Mesendoderm (in vitro differentiated cells): ENCODE data around the gene GNAT1.

ENCODE experiments used
- DNase-seq: peaks from one replicate; pipeline ENCODE4 v3.0.0; 2013
- H2AK5ac ChIP-seq: 2 replicates; pipeline ENCODE4 v1.6.1; 2013; ENCODE audit warnings: low read length, inconsistent platforms
- H2BK120ac ChIP-seq: 2 replicates; pipeline ENCODE4 v1.6.1; 2013; ENCODE audit warnings: low read depth, mild to moderate bottlenecking, low read length, moderate library complexity, mixed read lengths
- H2BK15ac ChIP-seq: replicated peaks from 2 replicates; pipeline ENCODE4 v1.6.1; 2013; ENCODE audit warnings: low read depth, mild to moderate bottlenecking, moderate library complexity
- H2BK5ac ChIP-seq: 2 replicates; pipeline ENCODE4 v1.6.1; 2013; ENCODE audit warnings: low read length, inconsistent platforms
- H3K18ac ChIP-seq: 2 replicates; pipeline ENCODE4 v1.6.1; 2013; ENCODE audit warnings: mild to moderate bottlenecking, low read length, mixed read lengths
- H3K23ac ChIP-seq: one replicate; pipeline ENCODE4 v1.6.1; 2013; ENCODE audit warnings: low read length
- H3K27ac ChIP-seq: 2 replicates; pipeline ENCODE4 v1.5.1; 2013; ENCODE audit warnings: low read depth, mild to moderate bottlenecking, inconsistent platforms, low read length, moderate library complexity
- H3K27me3 ChIP-seq: 2 replicates; pipeline ENCODE4 v1.6.1; 2013; ENCODE audit warnings: low read length, control low read depth, mild to moderate bottlenecking, inconsistent platforms; ENCODE audit not compliant: insufficient read depth, poor library complexity
- H3K36me3 ChIP-seq: 2 replicates; pipeline ENCODE4 v1.6.1; 2013; ENCODE audit warnings: low read length, inconsistent platforms; ENCODE audit not compliant: control insufficient read depth, insufficient read depth
- H3K4ac ChIP-seq: one replicate; pipeline ENCODE4 v1.6.1; 2013; ENCODE audit warnings: low read depth, mild to moderate bottlenecking, low read length, moderate library complexity
- H3K4me1 ChIP-seq: 2 replicates; pipeline ENCODE4 v1.6.1; 2013; ENCODE audit warnings: low read depth, low read length, inconsistent platforms; ENCODE audit not compliant: control insufficient read depth
- H3K4me2 ChIP-seq: 2 replicates; pipeline ENCODE4 v1.6.1; 2013; ENCODE audit warnings: low read length
- H3K4me3 ChIP-seq: 2 replicates; pipeline ENCODE4 v1.5.1; 2013; ENCODE audit warnings: mild to moderate bottlenecking, low read length
- H3K56ac ChIP-seq: one replicate; pipeline ENCODE4 v1.6.1; 2013; ENCODE audit warnings: low read length
- H3K79me1 ChIP-seq: 2 replicates; pipeline ENCODE4 v1.6.1; 2013; ENCODE audit warnings: low read length, inconsistent platforms
- H3K79me2 ChIP-seq: 2 replicates; pipeline ENCODE4 v1.6.1; 2013; ENCODE audit warnings: mild to moderate bottlenecking, low read length; ENCODE audit not compliant: control insufficient read depth, insufficient read depth
- H3K9ac ChIP-seq: 2 replicates; pipeline ENCODE4 v1.6.1; 2013; ENCODE audit warnings: low read length, inconsistent platforms
- H4K5ac ChIP-seq: one replicate; pipeline ENCODE4 v1.6.1; 2013; ENCODE audit warnings: low read length
- H4K8ac ChIP-seq: one replicate; pipeline ENCODE4 v1.6.1; 2013; ENCODE audit warnings: low read depth, mild to moderate bottlenecking, control low read depth, low read length, moderate library complexity
- WGBS: extraction: QIAGEN DNeasy Blood & Tissue Kit; methylation state at CpG from one replicate; pipeline ENCODE4 v1.1.7; 2013; ENCODE audit warnings: low lambda C conversion rate, missing lambda C conversion rate; ENCODE audit not compliant: insufficient coverage; ENCODE audit errors: extremely low coverage; 5-methylcytosine and 5-hydroxymethylcytosine counted together

The GNAT1 gene

GRCh38 chr3:50184242-50184978 lies 7.0 kb upstream of the GNAT1 start:
- H3K4me3 ChIP-seq = no peak overlapping the region
- H3K27ac ChIP-seq = no peak overlapping the region
- H3K4me1 ChIP-seq = no peaks in the 10 kb centered on the region
- H3K4me2 ChIP-seq = no peak overlapping the region
- H2BK15ac ChIP-seq = no peak overlapping the region
- H3K27me3 ChIP-seq = no peaks in the 10 kb centered on the region
- WGBS = no CpG with 5 or more reads among the region's 21 CpGs
- H3K56ac ChIP-seq = no peak overlapping the region
- no peak overlapping the region for H2AK5ac ChIP-seq
- no peak overlapping the region for H3K23ac ChIP-seq
- H3K18ac ChIP-seq = no peak overlapping the region
- no peak overlapping the region for H3K9ac ChIP-seq
- no peak for DNase-seq
- no peak overlapping the region for H2BK5ac ChIP-seq
- peaks cover 16% of the 10 kb centered on the region for H3K36me3 ChIP-seq
- no peak overlapping the region for H2BK120ac ChIP-seq
- H3K79me2 ChIP-seq = no peaks in the 10 kb centered on the region
- H4K5ac ChIP-seq = no peak overlapping the region
- H4K8ac ChIP-seq = no peak overlapping the region
- no peaks in the 10 kb centered on the region for H3K79me1 ChIP-seq
- no peak overlapping the region for H3K4ac ChIP-seq

- no peak for DNase-seq
- H3K79me1 ChIP-seq = no peaks in the 10 kb centered on the region
- no peak overlapping the region for H3K18ac ChIP-seq
- H3K23ac ChIP-seq = no peak overlapping the region
- no peak overlapping the region for H4K5ac ChIP-seq
- H3K79me2 ChIP-seq = no peaks in the 10 kb centered on the region
- no peak overlapping the region for H3K4ac ChIP-seq
- H4K8ac ChIP-seq = no peak overlapping the region
- H3K4me1 ChIP-seq = no peaks in the 10 kb centered on the region
- H2BK5ac ChIP-seq = no peak overlapping the region
- no peak overlapping the region for H3K56ac ChIP-seq
- H2AK5ac ChIP-seq = no peak overlapping the region
- H2BK15ac ChIP-seq = no peak overlapping the region
- no peak overlapping the region for H3K4me2 ChIP-seq
- H3K36me3 ChIP-seq = peaks cover 16% of the 10 kb centered on the region
- no peak overlapping the region for H3K4me3 ChIP-seq
- no peak overlapping the region for H3K27ac ChIP-seq
- no peak overlapping the region for H2BK120ac ChIP-seq
- no peak overlapping the region for H3K9ac ChIP-seq
- WGBS = no CpG with 5 or more reads among the region's 4 CpGs
- no peaks in the 10 kb centered on the region for H3K27me3 ChIP-seq
These were observed 6.2 kb upstream of the GNAT1 start for GRCh38 chr3:50185230-50185629.

GRCh38 chr3:50186096-50186495 lies 5.3 kb upstream of the GNAT1 start:
- no peaks in the 10 kb centered on the region for H3K79me2 ChIP-seq
- no peak overlapping the region for H3K9ac ChIP-seq
- H3K56ac ChIP-seq = no peak overlapping the region
- H3K4me2 ChIP-seq = no peak overlapping the region
- no peaks in the 10 kb centered on the region for H3K27me3 ChIP-seq
- no peak overlapping the region for H2BK5ac ChIP-seq
- no peak overlapping the region for H2BK15ac ChIP-seq
- H3K4me1 ChIP-seq = no peaks in the 10 kb centered on the region
- no peak overlapping the region for H2AK5ac ChIP-seq
- H4K5ac ChIP-seq = no peak overlapping the region
- H3K4ac ChIP-seq = no peak overlapping the region
- no peaks in the 10 kb centered on the region for H3K79me1 ChIP-seq
- H3K23ac ChIP-seq = no peak overlapping the region
- H2BK120ac ChIP-seq = no peak overlapping the region
- no peak overlapping the region for H3K27ac ChIP-seq
- H3K4me3 ChIP-seq = no peak overlapping the region
- WGBS = no CpG with 5 or more reads among the region's 10 CpGs
- H3K36me3 ChIP-seq = peaks cover 16% of the 10 kb centered on the region
- no peak overlapping the region for H4K8ac ChIP-seq
- no peak for DNase-seq
- no peak overlapping the region for H3K18ac ChIP-seq

GRCh38 chr3:50187750-50188149 lies 3.7 kb upstream of the GNAT1 start:
- Histone ChIP-seq H2BK5ac (no peak overlapping the region), H3K18ac (no peak overlapping the region), H2BK120ac (no peak overlapping the region), H3K9ac (no peak overlapping the region), H3K23ac (no peak overlapping the region), H4K8ac (no peak overlapping the region), H2BK15ac (no peak overlapping the region), H2AK5ac (no peak overlapping the region), H3K79me1 (no peaks in the 10 kb centered on the region), H3K4ac (no peak overlapping the region), H3K27me3 (no peaks in the 10 kb centered on the region), H3K4me3 (no peak overlapping the region), H4K5ac (no peak overlapping the region), H3K4me1 (no peaks in the 10 kb centered on the region), H3K4me2 (no peak overlapping the region), H3K27ac (no peak overlapping the region), H3K36me3 (peaks cover 11% of the 10 kb centered on the region), H3K79me2 (no peaks in the 10 kb centered on the region), H3K56ac (no peak overlapping the region)
- WGBS = no CpG with 5 or more reads among the region's 19 CpGs
- no peak for DNase-seq

GRCh38 chr3:50189274-50189673 lies 2.1 kb upstream of the GNAT1 start:
- Histone ChIP-seq H2BK15ac (no peak overlapping the region), H3K4ac (no peak overlapping the region), H3K56ac (no peak overlapping the region), H3K18ac (no peak overlapping the region), H3K4me2 (no peak overlapping the region), H3K4me3 (no peak overlapping the region), H2AK5ac (no peak overlapping the region), H3K9ac (no peak overlapping the region), H3K23ac (no peak overlapping the region), H3K79me2 (no peaks in the 10 kb centered on the region), H3K4me1 (no peaks in the 10 kb centered on the region), H2BK120ac (no peak overlapping the region), H2BK5ac (no peak overlapping the region), H3K27me3 (no peaks in the 10 kb centered on the region), H3K27ac (no peak overlapping the region), H3K79me1 (no peaks in the 10 kb centered on the region), H3K36me3 (peaks cover 8% of the 10 kb centered on the region), H4K5ac (no peak overlapping the region), H4K8ac (no peak overlapping the region)
- no CpG with 5 or more reads among the region's 5 CpGs for WGBS
- DNase-seq = peak; percentile 83

- no peaks in the 10 kb centered on the region for H3K27me3 ChIP-seq
- no peak overlapping the region for H2AK5ac ChIP-seq
- no peak overlapping the region for H3K4me3 ChIP-seq
- no peak overlapping the region for H3K4me2 ChIP-seq
- H2BK5ac ChIP-seq = no peak overlapping the region
- H3K23ac ChIP-seq = no peak overlapping the region
- no peak overlapping the region for H4K5ac ChIP-seq
- H3K79me2 ChIP-seq = no peaks in the 10 kb centered on the region
- H3K4me1 ChIP-seq = no peaks in the 10 kb centered on the region
- no peak overlapping the region for H3K4ac ChIP-seq
- no peak for DNase-seq
- H3K9ac ChIP-seq = no peak overlapping the region
- no peak overlapping the region for H3K27ac ChIP-seq
- no peaks in the 10 kb centered on the region for H3K79me1 ChIP-seq
- no peak overlapping the region for H4K8ac ChIP-seq
- WGBS = no CpG with 5 or more reads among the region's 7 CpGs
- H2BK15ac ChIP-seq = no peak overlapping the region
- no peak overlapping the region for H3K18ac ChIP-seq
- no peak overlapping the region for H3K56ac ChIP-seq
- H3K36me3 ChIP-seq = peaks cover 6% of the 10 kb centered on the region
- no peak overlapping the region for H2BK120ac ChIP-seq
These were observed 1.4 kb upstream of the GNAT1 start for GRCh38 chr3:50189989-50190388.
